Stimulated activated CD4-positive, alpha-beta T cell treated with anti-CD3 and anti-CD28 coated beads, Interleukin-15, amount 100 ng/mL, for 1 hour (primary cell): ENCODE results near the gene BABAM2.
"Not testable (repeated sequence)": the region's sequence is repeated elsewhere in the genome, so short reads cannot be mapped to it uniquely, and the experiment has no call there.

Source experiments
- DNase-seq, 2 donors: peaks; one replicate each; pipeline ENCODE4 v3.0.0-alpha.2; 2020; ENCODE audit warnings: low read depth in 1 of 2, low spot score in 1 of 2

Gene BABAM2

DNA sequence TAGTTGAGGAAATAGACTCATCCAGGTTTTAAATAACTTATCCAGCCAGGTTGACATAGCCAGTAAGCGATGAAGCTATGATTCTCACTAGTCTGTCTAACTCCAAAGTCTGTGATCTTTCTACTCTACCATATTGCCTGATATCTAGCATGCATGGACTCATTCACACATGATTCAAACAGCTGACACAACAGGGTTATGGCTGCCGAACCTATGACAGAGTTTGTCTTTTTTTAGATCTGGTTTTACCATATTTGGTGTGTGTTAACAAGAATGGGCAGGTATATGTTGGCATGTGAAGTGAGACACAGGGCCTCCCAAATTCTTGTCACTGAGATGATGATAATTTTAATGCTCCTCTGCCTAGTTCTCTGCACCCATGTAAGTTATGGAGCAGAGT lies 210.6 kb downstream of the BABAM2 start:
- no peak for DNase-seq

DNA sequence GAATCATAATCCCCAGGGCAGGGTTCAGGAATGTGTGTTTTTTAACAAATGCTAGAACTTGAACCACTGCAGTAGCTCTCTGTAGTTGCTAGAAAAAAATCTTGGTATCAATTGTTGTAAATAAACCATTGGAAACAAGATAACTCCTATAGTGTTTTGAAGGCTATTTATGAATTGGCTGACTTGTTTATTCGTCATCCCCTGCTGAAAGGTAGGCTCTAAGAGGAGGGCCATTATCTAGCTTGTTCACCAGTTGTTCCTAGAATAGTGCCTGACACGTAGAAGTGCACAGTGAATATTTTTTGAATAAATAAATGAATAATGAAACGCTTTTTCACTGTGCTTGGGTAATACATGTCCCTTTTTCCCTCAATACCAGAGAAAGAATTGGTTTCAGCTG lies 211.4 kb downstream of the BABAM2 start:
- no peak for DNase-seq

DNA sequence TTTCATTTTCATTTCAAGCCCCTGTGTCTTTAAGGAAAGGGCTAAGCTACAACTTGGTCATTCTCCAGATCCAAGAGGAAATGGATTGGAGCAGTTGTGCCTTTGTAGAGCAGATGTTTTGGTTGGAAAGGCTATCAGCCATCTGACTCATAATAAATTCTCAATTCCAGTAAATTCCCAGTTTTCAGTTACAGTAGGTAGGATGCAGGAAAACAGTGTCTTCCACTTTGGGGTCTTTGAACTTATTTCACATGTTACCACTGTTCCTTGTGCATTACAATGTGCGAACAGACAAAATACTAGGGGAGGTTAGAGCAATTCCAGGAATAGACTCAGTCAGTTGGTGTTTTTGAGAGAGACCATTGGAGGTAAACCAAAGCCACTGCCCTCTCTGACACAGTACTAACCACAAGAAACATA lies 211.9 kb downstream of the BABAM2 start:
- no peak for DNase-seq

DNA sequence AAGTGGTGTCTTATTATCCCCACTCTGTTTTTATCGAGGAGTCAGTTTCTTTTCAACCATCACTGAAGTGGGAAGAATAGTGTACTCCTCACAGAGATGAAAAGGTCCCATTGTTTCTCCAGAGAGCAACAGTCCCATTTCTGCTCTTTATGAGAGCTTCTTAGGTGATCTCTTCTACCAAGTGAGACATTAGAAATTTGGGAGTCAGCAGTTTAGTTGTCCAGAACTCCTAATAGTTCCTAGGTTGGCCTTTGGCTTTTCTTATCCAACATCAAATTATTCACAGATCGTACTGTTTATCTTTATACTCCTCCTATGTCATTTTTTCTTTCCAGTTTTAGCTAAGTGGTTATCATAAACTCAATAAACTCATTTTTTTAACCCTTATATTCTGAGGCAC lies 213.1 kb downstream of the BABAM2 start:
- no peak for DNase-seq

DNA sequence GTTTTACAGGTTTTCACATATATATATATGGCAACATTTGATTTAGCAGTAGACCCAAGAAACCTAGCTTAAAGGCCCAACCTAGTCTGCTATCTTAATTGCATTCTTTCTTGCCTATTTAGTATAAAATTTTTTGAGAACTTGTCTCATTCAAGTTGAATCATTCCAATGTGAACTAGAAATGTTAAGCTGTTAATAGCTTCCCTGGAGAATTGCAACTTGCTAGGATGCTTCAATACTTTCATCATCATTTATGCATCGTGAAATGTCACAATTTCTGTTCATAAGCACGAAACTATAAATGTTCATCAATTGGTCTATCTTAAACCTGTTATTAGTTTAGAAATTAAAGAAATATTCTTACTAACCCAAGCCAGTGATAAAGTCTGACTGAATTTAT lies 217.6 kb downstream of the BABAM2 start:
- no peak for DNase-seq

DNA sequence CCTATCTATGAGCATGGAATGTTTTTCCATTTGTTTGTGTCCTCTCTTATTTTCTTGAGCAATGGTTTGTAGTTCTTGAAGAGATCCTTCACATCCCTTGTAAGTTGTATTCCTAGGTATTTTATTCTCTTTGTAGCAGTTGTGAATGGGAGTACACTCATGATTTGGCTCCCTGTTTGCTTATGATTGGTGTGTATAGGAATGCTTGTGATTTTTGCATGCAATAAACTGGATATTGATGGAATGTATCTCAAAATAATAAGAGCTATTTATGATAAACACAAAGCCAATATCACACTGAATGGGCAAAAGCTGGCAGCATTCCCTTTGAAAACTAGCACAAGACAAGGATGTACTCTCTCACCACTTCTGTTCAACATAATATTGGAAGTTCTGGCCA lies 223.2 kb downstream of the BABAM2 start:
- not testable (repeated sequence) for DNase-seq

DNA sequence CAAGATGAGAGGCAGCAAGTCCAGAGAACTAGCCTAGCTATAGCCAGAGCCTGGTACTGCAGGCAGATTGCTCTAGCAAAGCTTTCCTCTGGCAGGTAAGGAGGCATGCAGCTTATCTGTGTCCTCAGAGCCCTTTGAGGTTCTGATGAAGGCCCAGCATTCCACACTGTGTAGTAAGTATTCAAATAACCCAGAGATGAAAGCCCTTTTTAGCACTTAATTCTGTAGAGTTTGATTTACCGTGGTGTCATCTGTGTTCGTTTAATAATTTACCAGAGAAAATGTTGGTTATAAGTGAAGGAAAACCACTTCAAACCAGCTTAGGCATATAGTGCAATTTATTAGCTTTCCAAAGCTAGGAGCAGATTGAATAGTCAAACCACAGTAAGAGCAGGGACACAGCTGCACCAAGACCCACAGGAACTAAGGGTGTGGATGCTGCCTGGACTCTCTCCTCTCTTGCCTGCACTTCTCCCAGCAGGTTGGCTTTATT lies 226.6 kb downstream of the BABAM2 start:
- no peak for DNase-seq

DNA sequence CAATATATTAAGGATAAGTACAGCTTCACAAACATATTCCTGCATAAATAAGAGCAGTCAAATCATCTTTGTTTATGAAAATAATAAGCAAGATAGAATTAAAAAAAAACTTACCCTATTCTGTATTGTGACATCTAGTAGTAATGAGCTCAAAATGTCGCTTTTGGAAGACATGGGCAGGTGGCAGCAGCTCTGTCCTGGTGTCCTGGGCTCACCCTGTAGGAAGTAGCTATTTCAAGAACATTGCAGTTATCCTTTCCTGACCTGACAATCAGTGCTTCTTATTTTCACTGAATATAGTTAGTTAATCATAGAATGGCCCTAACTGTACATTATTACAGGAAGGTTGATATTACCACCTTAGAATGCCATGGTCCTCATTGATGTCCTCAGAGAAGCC lies 229.1 kb downstream of the BABAM2 start:
- no peak for DNase-seq

DNA sequence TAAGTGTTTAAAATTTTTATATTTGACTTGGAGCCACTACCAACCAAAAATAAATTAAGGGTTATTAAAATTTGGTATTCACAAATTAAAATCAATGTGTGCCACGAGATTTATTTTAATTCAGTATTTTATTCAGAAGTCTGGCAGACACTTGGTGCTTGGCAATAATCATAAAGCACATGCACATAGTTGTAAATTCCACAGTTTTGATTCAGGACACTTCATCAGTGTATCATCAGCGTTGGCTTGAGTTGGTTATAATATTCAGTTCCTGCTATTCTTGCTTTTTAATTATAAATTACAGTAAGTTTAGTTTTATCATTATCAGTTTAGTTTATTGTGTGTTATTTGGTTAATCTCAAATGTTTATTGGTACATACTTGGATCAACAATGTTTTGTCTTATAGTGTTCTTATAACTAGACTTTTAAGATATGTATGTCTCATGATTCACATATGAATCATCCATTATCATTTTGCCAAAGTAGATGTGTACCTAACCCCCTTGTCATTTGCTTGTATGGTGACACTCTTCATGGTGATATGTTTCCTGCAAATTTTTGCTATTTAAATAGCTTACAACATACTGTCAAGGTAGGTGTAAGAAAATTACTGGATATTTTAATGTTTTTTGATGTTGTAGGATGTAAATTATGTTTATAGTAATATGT lies 237.9 kb downstream of the BABAM2 start:
- DNase-seq: no peak

DNA sequence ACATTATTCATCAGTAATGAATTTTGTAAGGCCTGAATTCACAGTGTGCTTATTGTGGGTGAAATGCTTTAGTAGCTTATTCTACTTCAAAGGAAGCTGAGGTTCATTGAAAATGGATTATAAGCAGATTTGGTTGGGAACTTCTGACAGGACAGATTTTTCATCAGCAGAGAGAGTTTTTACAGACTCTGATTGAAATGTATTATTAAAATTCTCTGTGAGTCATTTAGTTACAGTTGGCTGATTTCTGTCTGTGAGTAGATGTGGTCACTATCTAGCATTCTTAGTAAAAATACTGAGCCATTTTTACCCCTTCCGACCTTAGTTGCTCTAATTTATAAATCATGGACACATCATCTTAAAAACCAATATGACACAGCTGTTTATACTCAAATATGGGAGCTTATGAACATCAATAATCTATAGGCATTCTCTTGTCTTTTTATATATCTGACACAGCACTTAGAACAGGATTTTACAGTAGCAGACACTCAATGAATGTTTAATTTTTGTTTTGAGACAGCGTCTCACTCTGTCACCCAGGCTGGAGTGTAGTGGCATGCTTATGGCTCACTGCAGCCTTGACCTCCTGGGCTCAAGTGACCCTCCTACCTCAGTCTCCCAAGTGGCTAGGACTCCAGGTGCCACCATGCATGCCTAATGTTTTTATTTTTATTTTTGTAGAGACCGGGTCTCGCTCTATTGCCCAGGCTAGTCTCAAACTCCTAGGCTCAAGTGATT lies 239.6 kb downstream of the BABAM2 start:
- no peak for DNase-seq

DNA sequence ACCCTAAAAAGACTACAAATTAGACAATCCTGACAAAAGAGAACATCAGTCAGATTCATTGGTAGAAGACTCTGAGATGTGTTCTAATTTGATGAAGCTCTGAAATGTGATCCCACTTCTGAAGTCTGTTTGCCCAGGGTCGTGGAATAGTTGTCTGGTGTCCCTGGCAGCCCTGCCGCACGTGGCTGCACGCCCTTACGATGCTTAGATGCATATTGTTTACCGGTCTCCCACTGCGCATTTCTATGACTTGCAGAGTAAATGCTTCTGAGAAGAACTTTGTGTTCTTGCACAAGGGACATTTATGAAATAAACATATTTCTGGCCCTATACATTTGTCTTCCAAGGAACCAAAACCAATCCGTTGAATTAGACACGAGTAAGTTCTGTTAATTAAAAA lies 243.2 kb downstream of the BABAM2 start:
- no peak for DNase-seq

DNA sequence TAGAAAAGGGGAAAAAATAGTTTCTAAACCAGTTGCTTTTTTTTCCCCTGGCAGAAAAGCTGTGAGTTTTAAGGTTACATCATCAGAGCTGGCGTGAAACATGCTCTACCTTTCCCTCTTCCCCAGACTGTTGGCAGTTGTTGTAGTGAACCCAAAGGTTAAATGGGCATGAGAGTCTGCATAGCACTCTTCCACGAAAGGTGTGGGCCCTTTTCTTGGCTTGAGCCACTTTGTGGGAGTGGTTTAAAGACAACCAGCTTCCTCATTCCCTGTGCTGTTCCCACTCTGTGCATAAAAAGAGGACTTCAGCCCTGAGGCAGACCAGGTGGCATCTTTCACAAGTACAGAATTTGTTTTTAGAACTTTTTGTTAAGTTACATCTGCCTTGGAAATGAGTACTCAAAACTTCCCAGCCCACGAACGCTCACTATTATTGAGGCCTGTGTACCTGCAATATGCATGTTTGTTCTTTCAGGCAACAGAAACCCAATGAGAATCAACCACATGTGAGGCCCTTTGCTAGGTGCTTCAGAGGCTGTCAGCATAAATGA lies 243.8 kb downstream of the BABAM2 start:
- no peak for DNase-seq

DNA sequence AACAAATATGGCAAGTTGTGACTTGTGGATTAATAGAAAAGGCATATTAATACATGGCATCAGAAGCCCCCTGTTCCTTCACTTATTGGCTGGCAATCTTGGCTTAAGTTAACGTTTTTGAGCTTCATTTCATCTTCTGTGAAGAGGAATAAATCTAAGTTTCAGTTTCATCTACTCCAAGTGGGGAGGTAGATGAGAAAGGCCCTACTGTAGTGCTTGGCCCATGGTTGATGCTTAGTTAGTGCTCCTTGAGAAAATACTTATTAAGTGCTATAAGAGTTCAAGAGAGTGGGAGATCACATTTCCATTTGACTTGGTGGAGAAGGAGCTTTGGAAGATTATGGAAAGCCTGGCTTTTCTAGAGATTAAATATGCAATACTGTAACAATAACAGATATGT lies 244.3 kb downstream of the BABAM2 start:
- no peak for DNase-seq

DNA sequence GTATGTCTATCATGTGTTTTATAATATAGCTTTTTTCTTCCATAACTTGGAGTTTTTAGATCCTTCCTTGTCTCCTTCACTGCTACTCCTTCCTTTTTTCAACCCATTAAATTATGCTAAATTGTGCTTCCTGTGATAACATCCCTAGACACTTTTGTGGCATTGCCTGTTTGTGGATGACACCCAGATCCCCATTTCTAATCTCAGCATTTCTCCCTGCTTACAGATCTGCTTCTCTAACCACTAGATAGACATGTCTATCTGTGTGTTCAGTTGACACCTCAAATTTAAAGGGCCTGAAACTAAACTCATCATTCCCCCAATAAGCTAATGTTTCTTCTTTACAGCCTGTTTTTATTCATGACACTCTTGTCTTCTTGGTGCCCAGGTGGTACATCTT lies 244.8 kb downstream of the BABAM2 start:
- no peak for DNase-seq

DNA sequence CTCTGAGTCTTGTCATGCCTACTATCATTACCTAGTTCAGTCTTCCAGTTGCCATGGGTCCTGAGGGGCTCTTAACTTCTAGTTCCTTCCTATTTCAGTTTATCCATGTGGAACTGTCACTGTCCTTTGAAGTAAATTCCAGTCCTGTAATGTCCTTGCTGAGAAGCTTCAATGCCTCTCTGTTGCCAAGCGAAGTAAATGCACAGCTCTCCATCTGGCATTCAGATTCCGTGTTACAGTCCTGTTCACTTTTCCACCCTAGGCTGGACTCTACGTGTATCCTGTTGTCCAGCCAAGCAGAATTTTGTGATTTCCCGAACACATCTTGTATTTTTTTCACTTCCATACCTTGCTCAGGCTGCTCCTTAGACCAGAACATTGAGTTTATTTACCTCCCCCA lies 245.3 kb downstream of the BABAM2 start:
- no peak for DNase-seq

DNA sequence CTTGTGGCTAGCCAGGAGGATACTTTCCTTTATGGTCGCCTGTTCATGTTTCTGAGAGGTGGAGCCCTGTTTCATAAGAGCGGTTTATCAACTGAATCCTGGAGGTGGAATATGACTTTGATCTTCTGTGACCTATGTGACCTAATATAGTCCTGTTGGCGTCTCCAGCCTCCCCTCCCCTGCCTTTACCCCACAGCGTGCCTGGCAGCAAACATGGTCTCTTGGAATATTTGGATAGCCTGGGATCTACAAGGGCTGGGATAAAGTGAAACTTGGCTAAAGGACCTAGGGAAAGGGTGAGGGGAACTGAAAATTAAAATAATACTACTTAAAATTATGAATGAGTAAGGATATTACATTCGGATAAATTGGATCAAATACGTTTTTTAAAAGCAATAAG lies 246.0 kb downstream of the BABAM2 start:
- no peak for DNase-seq

DNA sequence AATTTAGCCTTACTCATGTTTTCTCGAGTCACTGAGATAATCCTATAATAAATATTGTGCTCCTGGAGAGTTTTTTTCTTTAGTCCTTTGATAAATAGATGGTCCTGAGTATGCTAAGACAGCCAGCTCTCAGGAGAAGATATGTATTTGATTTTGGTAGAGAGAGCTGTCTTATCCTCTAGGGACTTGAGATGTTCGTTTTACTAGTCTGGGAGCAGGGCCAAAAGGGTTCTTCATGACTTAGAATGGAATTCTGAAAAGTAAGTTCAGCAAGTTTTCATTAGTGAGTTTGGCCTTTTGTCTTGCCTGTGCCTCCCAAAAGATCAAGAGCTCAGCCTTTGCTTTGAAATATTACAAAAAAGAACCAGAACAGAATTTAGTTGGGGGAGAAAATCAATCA lies 246.7 kb downstream of the BABAM2 start:
- no peak for DNase-seq

DNA sequence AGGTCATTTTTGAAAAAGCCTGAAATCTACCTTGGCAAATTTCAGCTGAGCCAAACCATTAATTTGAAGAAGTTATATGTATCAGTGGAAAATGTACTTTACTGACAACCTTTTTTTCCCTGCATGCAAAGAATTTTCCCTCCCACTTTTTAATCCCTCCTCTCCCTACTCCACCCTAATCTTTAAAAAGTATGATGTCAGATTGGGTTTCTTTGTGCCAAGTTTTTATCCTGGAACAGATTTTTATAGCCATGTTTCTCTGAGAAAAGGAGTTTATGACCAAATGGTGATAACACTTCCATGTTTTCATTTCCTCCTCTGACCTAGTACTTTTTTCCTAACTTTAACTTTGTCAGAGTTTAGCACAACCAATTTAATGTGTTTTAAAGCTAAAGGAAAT lies 251.9 kb downstream of the BABAM2 start:
- no peak for DNase-seq

DNA sequence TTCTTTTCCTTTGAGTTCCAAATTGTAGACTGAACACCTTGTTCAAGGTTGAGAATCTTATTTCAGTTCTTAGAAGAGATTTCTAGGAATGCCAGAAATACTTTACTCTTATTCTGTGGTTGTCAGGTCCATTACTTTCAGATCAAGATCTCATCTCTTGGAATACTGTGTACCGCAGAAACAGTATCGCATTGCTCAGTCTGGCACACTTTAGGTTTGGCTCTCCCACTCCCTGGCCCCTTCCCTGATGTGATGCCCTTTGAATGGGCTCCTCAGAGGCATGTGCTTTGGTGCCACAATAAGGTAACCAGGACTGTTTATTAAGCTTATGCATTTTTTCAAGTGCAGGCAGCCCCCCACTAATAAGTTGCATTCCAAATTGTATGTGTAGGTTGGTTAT lies 257.5 kb downstream of the BABAM2 start:
- DNase-seq: no peak

DNA sequence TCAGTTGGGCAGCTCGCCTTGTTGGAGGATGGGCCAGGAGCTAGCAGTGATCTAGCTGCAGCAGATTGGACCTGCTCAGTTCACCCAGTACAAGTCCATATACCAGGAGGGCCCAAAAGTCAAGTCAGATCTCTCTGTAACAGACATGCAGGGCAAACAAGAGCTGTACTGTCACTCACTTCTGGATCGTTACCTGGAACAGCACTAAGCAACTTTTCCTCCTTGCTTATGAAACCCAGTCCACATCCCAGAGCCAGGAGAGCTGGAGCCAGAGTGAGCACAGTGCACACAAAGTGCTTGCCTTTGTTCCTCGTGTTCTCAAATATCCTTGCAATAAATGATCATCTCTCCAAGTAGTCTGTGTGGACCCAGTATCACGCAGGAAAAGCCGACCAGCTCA lies 258.0 kb downstream of the BABAM2 start:
- DNase-seq: no peak

DNA sequence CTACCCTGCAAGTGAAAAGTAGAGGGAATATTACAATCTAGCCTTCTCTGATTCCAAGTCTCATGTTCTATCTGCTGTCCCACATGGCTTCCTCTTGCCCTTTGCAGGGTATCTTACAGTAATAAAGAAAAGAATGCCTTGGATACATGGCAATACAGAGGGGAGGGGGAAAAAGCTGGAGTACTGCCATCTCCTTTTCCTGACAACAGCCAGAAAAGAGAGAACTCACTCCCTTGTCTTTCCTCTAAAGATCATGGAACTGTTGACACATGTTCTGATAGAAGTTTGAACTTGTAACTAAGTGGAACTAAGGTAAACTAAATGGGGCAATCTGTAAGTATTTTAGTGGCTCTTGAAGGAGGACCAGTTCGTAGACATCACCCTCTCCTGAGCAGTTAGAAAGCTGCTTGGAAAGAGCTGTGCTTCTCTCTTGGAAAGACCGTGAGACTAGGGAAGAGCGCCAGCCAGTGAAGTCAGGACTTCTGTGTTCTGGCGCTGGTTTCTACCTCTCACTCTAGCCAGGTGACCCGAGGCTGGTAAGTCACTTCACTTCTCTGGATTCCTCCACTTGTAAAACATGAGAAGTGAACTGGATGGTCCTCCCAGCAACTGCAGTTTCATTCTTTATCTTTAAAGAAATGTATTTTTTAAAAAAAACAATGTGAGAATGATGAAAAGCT lies 259.8 kb downstream of the BABAM2 start:
- DNase-seq: no peak

DNA sequence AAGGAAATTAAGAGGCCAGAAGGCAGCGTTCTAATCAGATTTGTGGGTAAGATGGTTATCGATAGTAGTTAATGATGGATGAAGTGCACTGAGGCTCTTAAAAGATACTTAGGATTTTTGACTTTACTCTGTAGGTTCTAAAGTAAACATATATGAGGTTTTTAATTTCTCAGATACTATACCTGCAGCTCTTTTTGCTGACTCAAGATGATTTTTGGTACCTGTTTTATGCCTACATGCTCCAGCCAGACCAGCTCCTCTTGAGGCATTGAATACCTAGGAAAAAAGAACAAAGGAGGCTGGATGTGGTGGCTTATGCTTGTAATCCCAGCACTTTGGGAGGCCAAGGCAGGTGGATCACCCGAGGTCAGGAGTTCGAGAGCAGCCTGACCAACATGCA lies 260.5 kb downstream of the BABAM2 start:
- DNase-seq: no peak
